Fibroblast of mammary gland (primary cell): ENCODE results near the gene TSTD2.
"Not testable (repeated sequence)": the region's sequence is repeated elsewhere in the genome, so short reads cannot be mapped to it uniquely, and the experiment has no call there.

Experiments
- DNase-seq: peaks from one replicate; pipeline ENCODE4 v3.0.0-alpha.2; 2010; ENCODE audit warnings: low read depth
- H3K4me3 ChIP-seq: 2 replicates; pipeline ENCODE4 v1.5.1; 2011; ENCODE audit warnings: low read depth, mild to moderate bottlenecking, low read length, moderate library complexity; ENCODE audit not compliant: control insufficient read depth
- TF ChIP-seq, protein P1 (sequence below): conservative IDR thresholded peaks from 2 replicates; pipeline ENCODE4 v1.5.1; 2011; ENCODE audit warnings: low read depth, low read length, inconsistent platforms; ENCODE audit not compliant: control insufficient read depth, insufficient read depth

The TSTD2 gene

DNA sequence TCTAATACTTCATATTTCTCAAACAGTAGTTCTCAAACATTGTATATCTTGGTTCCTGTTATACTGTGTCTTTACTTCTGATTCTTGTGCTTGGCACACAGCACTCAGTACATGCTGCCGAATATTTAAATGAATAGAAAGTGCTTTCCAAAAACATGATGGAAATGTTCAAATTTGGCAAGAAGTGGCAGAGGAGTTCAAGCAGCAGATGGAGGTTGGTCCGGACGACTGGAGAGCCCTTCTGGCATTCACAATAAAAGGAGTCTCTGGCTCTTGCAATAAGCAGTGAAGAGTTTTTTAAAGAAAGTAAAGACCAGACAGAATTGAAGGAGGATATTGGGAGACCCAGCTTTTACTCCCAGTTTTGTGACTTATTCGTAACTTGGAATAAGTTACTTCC lies 36.3 kb downstream of the TSTD2 start:
- H3K4me3 ChIP-seq: no peak overlapping the region
- DNase-seq: no peak
- TF ChIP-seq, protein P1, sequence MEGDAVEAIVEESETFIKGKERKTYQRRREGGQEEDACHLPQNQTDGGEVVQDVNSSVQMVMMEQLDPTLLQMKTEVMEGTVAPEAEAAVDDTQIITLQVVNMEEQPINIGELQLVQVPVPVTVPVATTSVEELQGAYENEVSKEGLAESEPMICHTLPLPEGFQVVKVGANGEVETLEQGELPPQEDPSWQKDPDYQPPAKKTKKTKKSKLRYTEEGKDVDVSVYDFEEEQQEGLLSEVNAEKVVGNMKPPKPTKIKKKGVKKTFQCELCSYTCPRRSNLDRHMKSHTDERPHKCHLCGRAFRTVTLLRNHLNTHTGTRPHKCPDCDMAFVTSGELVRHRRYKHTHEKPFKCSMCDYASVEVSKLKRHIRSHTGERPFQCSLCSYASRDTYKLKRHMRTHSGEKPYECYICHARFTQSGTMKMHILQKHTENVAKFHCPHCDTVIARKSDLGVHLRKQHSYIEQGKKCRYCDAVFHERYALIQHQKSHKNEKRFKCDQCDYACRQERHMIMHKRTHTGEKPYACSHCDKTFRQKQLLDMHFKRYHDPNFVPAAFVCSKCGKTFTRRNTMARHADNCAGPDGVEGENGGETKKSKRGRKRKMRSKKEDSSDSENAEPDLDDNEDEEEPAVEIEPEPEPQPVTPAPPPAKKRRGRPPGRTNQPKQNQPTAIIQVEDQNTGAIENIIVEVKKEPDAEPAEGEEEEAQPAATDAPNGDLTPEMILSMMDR: no peak

DNA sequence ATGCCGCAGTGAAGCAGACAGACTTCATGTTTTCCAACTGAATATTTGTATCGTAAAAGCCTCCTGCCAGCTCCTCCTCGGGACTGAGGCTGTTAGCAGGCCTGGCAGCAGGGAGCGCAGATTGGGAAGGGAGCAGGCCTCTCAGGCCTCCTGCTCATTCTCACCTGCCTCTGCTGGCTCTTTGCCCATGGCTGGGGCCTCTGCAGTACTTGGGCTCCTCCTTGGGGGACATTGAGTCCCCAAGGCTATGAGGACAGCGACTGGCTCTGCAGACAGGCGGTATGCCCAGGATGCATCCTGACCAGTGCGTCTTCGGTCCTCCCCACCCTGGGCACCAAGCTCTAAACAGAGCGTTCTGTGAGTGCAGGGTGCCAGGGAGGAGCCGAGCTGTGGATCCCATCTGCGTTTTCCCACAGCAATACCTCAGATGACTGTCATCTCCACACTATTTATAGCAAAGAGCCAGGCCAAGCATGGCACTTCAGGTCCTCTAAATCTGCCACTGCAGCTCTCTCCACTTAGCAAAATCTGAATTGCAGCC lies 38.7 kb downstream of the TSTD2 start:
- TF ChIP-seq, protein P1: no peak
- H3K4me3 ChIP-seq: no peak overlapping the region
- no peak for DNase-seq

DNA sequence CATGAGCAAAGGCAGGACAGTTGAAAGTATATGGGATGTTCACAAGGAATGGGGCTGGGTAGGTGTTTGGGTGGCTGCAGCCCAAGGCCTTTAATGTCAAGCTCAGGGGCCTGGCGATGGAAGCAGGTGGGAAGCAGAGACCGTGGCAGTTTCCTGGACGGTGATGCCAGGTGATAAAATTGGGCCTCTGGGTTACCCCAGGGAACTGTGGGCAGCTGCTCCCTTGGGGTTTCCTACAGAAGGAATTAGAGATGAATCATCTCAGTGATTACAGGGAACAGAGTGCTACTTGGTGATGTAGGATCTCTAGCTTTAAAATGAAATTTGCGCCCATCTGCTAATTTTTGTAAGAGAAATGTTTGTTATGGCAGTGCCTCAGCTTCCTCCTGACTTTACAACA lies 39.2 kb downstream of the TSTD2 start:
- DNase-seq: no peak
- TF ChIP-seq, protein P1: no peak
- H3K4me3 ChIP-seq: no peak overlapping the region

DNA sequence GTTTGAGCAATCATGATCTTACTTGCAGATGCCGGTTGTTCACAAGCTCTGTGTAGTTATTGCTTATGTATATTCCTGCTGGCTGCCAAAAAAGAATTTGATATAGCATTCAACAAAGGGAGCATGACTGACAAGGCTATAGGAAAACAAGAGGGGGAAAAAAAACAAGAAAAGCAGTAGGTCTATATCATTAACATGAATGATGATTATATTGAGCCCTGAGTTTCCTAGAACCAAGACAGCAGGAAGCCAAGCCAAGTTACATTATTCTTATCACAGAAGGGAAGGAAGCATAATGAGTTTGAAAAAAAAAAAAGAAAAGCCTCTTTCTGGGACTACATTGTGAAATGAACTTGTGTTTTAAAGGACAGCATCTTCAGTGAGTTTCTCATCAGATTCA lies 41.0 kb downstream of the TSTD2 start:
- no peak for DNase-seq
- TF ChIP-seq, protein P1: no peak
- H3K4me3 ChIP-seq: no peak overlapping the region

DNA sequence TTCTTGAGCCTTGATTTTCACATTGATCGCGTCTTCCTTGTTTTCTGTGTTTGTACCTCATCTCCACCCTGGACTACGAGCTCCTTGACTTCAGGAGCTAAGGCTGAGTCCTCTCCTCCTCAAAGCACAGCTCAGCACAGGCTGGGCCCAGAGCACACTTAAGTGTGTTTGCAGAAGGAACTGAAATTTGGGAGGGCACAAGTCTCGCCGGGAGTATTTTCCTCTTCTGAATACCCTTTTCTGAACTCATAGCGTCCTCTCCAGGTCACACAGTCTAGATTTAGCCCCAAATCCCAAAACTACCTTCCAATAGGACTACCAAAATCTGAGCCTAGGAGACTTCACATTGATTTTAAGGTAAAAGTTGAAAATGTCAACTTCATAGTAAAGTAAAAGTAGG lies 41.6 kb downstream of the TSTD2 start:
- DNase-seq: no peak
- TF ChIP-seq, protein P1: no peak

DNA sequence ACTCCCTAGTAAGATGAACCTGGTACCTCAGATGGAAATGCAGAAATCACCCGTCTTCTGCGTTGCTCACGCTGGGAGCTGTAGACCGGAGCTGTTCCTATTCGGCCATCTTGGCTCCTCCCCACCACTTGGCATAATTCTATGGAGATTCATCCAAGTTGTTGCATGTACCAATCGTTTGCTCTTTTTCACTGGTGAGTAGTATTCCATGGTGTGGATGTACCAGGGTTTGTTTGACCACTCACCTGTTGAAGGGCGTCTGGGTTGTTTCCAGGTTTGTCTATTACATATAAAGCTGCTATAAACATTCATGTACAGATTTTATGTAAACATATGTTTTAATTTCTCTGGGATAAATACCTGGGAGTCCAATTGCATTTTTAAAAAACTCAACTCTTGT lies 46.3 kb downstream of the TSTD2 start:
- H3K4me3 ChIP-seq, DNase-seq: not testable (repeated sequence)

More for the DNA sequence above, 41.6 kb downstream of the TSTD2 start:
- H3K4me3 ChIP-seq: no peak overlapping the region

DNA sequence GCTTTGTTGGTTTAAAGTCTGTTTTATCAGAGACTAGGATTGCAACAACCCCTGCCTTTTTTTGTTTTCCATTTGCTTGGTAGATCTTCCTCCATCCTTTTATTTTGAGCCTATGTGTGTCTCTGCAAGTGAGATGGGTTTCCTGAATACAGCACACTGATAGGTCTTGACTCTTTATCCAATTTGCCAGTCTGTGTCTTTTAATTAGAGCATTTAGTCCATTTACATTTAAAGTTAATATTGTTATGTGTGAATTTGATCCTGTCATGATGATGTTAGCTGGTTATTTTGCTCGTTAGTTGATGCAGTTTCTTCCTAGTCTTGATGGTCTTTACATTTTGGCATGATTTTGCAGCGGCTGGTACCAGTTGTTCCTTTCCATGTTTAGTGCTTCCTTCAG lies 48.4 kb downstream of the TSTD2 start:
- H3K4me3 ChIP-seq, DNase-seq: not testable (repeated sequence)

DNA sequence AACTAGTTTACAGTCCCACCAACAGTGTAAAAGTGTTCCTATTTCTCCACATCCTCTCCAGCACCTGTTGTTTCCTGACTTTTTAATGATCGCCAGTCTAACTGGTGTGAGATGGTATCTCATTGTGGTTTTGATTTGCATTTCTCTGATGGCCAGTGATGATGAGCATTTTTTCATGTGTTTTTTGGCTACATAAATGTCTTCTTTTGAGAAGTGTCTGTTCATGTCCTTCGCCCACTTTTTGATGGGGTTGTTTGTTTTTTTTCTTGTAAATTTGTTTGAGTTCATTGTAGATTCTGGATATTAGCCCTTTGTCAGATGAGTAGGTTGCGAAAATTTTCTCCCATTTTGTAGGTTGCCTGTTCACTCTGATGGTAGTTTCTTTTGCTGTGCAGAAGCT lies 51.6 kb downstream of the TSTD2 start:
- not testable (repeated sequence) for H3K4me3 ChIP-seq, DNase-seq
